ENCODE results near the gene ATXN1L. TPM values are rescaled to one million over a fixed set of nuclear protein-coding genes. Genes with fewer than 3 reads are reported as not detected.

The ATXN1L gene
- total RNA-seq: 10 to 100 TPM; 17.7 to 35.8 TPM

- intact Hi-C loops (cut with DNase I): loop anchor here (5.0 kb wide), 1 partner anchor 39 kb away; the partner anchor contains the start of gene AP1G1
- WGBS: under 1% methylated on average over 45 of the region's 62 CpGs
These were observed at the start of gene ATXN1L for GRCh38 chr16:71845639-71846430. ATXN1L (plus strand) TSS chr16:71845976; CDS start chr16:71849741, 3,765 bp downstream.

GRCh38 chr16:71796501-71797097, 49.2 kb upstream of the ATXN1L start:
- Histone ChIP-seq H3K4me3 (no peak overlapping the region), H3K27ac (no peak overlapping the region), H3K27me3 (replicated peaks; ENCODE audit: insufficient read depth) (no peaks in the 10 kb centered on the region), H3K9me3 (no peaks in the 10 kb centered on the region), H3K36me3 (no peaks in the 10 kb centered on the region), H3K4me1 (replicated peaks) (peaks cover 2% of the 10 kb centered on the region)
- no peak for DNase-seq (ENCODE audit: low spot score)
- 78% methylated on average over 2 of the region's 2 CpGs for WGBS
- intact Hi-C loops (cut with DNase I): no loop called here
- no peak for TF ChIP-seq CTCF (IDR thresholded peaks at IDR 0.05)
- no peak for TF ChIP-seq POLR2A (IDR thresholded peaks at IDR 0.05)
- TF ChIP-seq POLR2AphosphoS5 (IDR thresholded peaks at IDR 0.05): no peak

More at GRCh38 chr16:71845639-71846430, at the start of gene ATXN1L:
- Histone ChIP-seq H3K4me1 (replicated peaks) (peaks cover 4% of the 10 kb centered on the region), H3K9me3 (no peaks in the 10 kb centered on the region), H3K27ac (peak within 1 kb of the TSS; percentile 83 to 89), H3K4me3 (peak within 1 kb of the TSS; percentile 93 to 96), H3K27me3 (replicated peaks; ENCODE audit: insufficient read depth) (no peaks in the 10 kb centered on the region), H3K36me3 (peaks cover 3 to 13% of the 10 kb centered on the region in 2 donors)
- TF ChIP-seq POLR2AphosphoS5 (IDR thresholded peaks at IDR 0.05): peak; percentile 93
- peak in 3 of 4 experiments; percentile 18 to 35 (median 24) for TF ChIP-seq CTCF (IDR thresholded peaks at IDR 0.05)
- TF ChIP-seq POLR2A (IDR thresholded peaks at IDR 0.05): peak; percentile 86
- DNase-seq (ENCODE audit: low spot score): peak; percentile 81

- DNase-seq (ENCODE audit: low spot score): no peak
- no peaks in the 10 kb centered on the region for H3K4me1 ChIP-seq (replicated peaks)
- WGBS: 79% methylated on average over 1 of the region's 1 CpG
- H3K36me3 ChIP-seq: no peaks in the 10 kb centered on the region
- TF ChIP-seq POLR2AphosphoS5 (IDR thresholded peaks at IDR 0.05) (no peak), POLR2A (IDR thresholded peaks at IDR 0.05) (no peak)
- H3K27ac ChIP-seq: no peak overlapping the region
- H3K9me3 ChIP-seq: no peaks in the 10 kb centered on the region
- intact Hi-C loops (cut with DNase I): loop anchor here (10.0 kb wide), 1 partner anchor 292 kb away; the partner anchor contains the start of genes DHX38 and TXNL4B
- H3K27me3 ChIP-seq (replicated peaks; ENCODE audit: insufficient read depth): no peaks in the 10 kb centered on the region
- H3K4me3 ChIP-seq: no peak overlapping the region
These were observed 42.5 kb upstream of the ATXN1L start for GRCh38 chr16:71803305-71803690.

- peak; percentile 26 for DNase-seq (ENCODE audit: low spot score)
- intact Hi-C loops (cut with DNase I): loop anchor here (5.0 to 10.0 kb wide), 5 partner anchors 39 to 287 kb away; partner anchors contain the start of genes ATXN1L, DHX38, IST1 and PHLPP2
- WGBS: under 1% methylated on average over 44 of the region's 44 CpGs
- Histone ChIP-seq H3K27ac (peak overlapping the region; percentile 97 to 99), H3K4me3 (peak overlapping the region; percentile 82 to 90), H3K4me1 (replicated peaks) (no peaks in the 10 kb centered on the region), H3K27me3 (replicated peaks; ENCODE audit: insufficient read depth) (no peaks in the 10 kb centered on the region), H3K9me3 (no peaks in the 10 kb centered on the region), H3K36me3 (no peaks in the 10 kb centered on the region)
- TF ChIP-seq POLR2A (IDR thresholded peaks at IDR 0.05): no peak
- no peak for TF ChIP-seq POLR2AphosphoS5 (IDR thresholded peaks at IDR 0.05)
- TF ChIP-seq CTCF (IDR thresholded peaks at IDR 0.05): no peak
These were observed 37.7 kb upstream of the ATXN1L start for GRCh38 chr16:71807905-71808592.

Data from prostate gland (tissue), 2 donors.